ENCODE measurements around the gene COA1.

GRCh38 chr7:43723007-43723341, 6.3 kb downstream of the COA1 start:
- no peak for TF ChIP-seq POLR2AphosphoS5 (IDR thresholded peaks at IDR 0.05; ENCODE audit: borderline replicate concordance, low read depth, low read length)
- TF ChIP-seq EZH2 (IDR thresholded peaks at IDR 0.05), result no peak

Data from SK-N-MC (cell line).